ENCODE results near the gene KCNV2.

Gene KCNV2

DNA sequence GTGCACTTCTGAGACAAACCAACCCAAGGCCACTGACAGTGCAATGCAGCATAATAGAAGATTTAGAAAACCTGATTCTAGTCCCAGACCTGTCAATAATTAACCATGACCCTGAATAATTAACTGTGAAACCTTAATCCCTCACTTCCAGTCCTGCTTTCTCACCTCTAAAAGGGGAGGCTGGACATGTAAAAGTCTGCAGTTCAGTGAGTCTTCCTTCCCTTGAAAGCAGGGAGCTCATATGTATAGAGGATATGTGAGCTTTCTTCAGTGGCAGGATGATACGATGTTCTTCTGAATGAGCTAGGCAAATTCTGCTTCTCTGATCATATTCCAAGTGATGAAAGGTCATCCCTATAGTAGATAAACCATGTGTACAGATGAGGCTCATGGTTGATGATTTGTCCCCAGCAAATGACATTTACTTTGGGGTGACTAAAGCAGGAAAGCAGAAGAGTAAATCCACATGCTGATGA is 2.9 kb downstream of the KCNV2 start:
- no peak for DNase-seq (ENCODE audit: low read depth in 3 of 3)

DNA sequence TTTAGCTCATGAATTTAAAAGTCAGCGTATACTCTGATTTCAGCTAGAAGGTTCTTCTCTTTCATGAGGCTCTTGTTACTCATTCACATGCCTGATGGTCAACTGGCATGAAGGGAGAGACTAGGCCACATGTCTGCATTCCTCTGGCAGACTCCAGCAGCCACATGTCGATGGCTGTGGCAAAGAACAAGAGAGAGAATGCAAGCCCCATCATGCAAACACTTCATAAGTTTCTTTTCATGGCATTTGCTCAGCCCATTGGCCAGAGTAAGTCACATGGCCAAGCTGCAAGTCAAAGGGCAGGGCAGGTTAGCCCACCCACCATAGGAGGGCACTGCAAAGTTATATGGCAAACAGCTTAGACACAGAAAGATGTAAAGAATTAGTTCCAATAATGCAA is 5.4 kb downstream of the KCNV2 start:
- no peak for DNase-seq (ENCODE audit: low read depth in 3 of 3)

DNA sequence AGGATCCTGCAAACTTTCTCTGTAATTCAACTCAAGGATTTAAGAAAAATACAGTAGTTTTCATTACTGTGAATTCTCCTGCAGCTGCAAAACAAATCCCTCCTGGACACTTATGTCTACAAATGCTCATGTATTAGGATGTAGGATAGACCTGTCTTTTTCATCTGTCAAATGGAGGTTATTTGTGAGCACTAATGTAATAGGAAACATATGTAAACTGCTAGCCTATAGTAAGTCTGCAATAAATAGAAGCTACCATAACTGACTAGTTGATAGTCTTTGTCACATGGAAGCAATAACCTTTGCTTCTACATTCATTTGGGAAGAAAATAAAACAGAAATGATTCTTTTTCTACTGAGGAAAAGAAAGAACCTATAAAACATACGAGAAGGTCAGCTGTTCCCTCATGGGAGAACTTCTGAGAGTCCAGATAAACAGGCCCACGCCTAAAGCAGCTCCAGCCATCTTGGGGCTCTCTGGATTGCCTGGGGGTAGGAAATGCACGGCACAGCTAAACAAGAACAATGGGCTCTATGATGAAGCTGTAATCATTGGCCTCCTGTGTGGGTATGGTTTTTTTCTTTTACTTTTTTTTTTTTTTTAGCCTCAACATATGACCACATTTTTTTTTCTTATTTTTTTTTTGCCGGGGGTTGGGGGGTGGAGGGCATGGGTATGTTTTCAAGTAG is 6.2 kb downstream of the KCNV2 start:
- DNase-seq (ENCODE audit: low read depth in 3 of 3), result no peak

DNA sequence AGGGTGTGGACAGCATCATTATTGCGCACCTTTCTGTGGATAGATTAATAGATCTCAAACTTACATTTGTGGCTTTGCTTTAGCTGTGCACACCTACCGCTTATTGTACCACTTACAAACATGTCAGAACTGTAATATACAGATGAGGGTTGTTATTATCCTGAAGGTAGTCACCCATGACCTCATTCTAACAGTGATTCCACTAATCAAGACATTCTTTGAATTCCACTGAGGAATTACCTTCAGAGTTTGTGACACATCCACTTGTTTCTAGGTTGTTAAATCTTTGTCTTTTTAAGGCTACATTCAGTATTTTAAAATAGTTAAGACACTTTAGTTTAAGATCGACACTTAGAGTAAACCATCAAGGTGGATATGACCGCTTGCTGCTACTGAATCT is 7.8 kb downstream of the KCNV2 start:
- DNase-seq (ENCODE audit: low read depth in 3 of 3), result no peak

DNA sequence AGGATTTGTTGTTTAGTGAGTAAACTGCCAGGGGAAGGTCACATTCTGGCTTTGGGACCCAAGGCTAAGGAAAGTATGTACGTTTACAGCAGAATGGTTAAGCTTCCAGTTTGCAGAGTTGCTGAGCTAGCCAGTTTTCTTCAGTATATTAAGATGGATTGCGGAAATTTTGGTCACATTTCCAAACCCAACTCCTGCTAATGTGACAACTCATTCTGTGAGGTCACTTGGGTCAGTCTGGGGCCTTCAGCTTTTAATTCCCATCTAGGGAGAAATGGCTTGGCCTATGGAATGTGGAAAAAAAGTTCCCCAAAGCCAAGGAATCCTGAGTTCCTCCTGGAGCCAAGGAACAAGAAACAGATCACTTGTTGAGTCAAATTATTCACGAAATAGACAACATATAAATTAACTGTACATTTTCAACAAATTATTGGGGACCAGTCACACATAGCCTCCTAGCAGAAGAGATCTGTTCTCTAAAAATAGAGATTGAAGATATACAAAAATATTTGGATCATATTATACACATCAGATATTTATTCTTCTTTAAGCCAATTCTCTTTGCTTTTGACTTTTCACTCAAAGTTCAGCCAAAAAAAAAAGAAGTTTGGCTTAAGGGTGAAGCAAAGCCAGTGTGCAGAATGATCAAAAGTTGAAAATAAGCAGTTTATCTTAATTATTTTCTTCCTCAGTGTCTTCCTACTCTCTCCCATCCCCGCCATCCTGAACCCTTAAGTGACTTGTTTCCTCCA is 8.8 kb downstream of the KCNV2 start:
- DNase-seq (ENCODE audit: low read depth in 3 of 3), result no peak

DNA sequence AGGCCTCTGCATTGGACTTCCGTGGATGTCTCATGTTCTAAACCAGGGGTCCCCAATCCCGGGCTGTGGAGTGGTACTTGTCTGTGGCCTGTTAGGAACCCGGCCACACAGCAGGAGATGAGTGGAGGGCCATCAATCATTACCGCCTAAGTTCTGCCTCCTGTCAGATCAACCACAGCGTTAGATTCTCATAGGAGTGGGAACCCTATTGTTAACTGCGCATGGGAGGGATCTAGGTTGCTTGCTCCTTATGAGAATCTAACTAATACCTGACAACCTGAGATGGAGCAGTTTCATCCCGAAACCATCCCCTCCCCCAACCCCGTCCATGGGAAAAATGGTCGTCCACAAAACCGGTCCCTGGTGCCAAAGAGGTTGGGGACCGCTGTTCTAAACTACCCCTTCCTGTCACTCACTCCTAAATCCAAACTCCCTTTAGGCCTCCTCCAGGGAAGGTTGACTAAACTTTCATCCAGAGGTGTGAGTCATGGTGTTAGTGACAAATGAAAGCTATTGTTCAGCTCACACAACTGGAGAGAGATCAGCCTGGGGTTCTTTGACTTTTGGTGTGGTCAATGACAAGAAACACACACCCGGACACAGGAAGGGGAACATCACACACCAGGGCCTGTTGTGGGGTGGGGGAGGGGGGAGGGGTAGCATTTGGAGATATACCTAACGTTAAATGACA is 9.5 kb downstream of the KCNV2 start:
- DNase-seq (ENCODE audit: low read depth in 3 of 3), result no peak

DNA sequence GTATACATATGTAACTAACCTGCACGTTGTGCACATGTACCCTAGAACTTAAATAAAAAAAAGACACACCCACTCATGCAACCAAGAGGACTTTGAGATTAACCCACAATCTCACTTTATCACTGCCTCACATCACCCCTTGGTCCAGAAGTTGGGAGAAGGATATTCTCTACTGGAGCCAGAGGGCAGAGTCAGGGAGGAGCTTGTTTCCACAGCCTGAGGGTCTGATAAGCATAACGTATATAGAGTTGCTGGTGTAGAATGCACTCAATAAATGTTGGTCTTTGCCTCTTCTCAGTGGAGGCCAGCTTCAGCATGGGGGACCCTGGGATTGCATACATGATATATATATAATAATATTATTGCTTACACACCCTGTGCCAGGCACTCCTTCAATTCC is 10.1 kb downstream of the KCNV2 start:
- no peak for DNase-seq (ENCODE audit: low read depth in 3 of 3)

DNA sequence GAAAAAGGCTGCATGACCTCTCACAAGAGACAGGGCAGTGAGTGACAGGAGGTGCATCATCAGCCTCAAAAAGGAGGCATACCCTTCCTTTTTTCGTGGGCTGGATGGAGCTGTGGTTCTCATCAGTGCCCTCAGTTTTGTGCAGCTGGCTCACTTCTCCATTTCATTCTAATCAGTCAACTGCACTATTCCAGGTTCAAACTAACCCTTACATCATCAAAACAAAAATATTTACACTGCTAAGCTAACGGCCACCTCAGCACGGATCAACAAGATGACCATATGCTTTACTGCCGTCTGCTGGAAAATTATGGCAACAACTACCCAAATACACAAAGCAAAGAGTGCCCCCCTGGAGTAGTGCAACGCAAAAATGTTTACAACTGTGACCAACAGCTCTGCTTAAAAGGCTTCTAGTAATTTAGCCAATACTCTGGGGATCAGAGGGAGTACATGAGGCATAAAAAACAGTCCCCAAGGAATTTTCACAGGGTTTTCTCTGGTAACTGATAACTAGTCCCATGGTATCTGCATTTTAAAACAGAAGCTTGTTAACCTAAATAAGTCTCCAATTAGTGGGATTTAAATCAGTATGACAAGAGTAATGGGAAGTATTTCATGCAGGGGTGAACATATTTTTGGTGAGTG is 10.8 kb downstream of the KCNV2 start:
- DNase-seq (ENCODE audit: low read depth in 3 of 3), result no peak

DNA sequence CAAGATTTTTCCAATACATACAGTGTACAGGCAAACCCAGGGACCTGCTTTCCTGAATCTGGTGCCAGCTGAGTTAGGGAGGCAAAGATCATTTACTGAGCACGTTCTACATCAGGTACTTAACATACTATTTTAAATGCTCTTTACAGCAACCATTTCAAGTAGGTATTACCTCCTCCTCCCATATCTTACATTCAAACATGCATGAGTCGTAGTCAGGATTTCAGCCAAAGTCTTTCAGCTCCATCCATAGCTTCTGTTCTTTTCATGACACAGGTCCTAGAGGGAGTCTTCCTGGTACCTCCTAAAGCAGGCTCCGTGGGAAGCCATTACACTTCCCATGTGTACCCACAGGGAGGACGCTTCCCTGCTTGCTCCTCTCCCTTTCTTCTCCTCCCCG is 11.7 kb downstream of the KCNV2 start:
- DNase-seq (ENCODE audit: low read depth in 3 of 3), result no peak

DNA sequence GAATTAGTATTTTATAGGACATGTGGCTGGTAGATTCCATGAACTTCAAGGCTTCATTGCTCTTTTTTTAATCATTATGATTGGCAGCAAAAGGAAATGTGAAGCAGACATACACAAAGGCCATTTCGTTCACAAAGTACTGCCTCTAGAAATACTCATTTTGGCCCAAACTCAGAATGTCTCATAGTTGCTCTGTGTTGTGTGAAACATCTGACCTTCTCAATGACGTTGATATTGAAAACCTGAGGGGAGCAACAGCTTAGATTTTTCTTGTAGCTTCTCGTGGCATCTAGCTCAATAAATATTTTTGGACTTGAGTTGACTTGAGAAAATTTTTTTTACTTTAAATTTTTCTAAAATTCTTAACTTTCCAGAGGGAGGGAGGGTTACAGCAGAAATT is 12.4 kb downstream of the KCNV2 start:
- no peak for DNase-seq (ENCODE audit: low read depth in 3 of 3)

DNA sequence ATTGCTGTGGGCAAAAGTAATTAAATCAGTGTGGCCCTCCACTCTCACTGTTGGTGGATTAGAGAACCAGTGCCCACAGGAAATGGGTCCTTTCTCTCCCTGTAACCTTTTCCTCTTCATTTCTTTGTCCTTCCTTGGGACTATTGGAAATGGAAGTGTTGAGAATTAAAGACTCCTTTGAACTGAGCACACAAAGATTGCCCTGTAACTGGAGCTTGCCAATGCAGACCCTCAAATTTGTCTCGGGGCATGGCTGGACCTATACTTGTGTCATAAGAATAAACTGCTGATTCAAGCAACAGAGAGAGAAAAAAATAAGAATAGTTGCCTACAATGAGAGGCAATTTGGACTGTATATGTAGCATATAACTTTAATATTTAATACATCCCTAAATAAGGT is 13.7 kb downstream of the KCNV2 start:
- DNase-seq (ENCODE audit: low read depth in 3 of 3), result no peak

DNA sequence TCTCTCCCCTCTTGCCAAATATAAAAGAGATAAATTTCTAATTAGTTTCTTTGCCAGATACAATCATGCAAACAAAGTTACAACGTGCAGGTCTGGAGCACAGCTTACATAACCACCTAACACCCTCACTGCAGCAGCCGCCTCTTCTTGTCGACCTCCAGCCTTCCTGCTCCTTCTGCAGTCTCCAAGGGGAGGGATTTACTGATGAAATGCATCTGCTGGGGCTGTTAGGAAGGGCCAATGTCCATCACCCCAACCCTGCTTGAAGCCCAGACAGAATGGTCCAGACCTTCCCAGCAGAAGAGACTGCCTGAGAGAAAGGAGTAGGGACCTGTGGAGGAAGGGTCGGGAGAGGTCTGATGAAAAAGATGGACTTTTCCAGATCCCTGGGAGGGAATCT is 15.2 kb downstream of the KCNV2 start:
- DNase-seq (ENCODE audit: low read depth in 3 of 3), result no peak

DNA sequence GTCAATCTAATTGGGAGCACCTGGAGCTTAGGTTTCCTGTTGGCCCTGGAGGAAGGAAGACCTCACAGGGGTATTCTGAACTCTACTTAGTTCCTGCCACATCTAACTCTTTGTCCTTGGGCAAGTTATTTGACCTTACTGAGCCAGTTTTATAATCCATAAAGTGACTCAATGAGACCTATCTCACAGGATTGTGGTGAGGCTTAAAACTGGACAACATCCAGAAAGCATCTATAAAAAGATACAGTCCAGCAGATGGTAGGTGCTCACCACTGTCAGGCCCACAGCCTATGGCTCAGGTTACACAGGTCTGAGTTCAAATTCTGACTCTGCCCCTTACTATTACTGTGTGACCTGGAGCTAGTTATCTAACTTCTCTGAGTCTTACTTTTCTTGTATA is 23.3 kb downstream of the KCNV2 start:
- no peak for DNase-seq (ENCODE audit: low read depth in 3 of 3)

DNA sequence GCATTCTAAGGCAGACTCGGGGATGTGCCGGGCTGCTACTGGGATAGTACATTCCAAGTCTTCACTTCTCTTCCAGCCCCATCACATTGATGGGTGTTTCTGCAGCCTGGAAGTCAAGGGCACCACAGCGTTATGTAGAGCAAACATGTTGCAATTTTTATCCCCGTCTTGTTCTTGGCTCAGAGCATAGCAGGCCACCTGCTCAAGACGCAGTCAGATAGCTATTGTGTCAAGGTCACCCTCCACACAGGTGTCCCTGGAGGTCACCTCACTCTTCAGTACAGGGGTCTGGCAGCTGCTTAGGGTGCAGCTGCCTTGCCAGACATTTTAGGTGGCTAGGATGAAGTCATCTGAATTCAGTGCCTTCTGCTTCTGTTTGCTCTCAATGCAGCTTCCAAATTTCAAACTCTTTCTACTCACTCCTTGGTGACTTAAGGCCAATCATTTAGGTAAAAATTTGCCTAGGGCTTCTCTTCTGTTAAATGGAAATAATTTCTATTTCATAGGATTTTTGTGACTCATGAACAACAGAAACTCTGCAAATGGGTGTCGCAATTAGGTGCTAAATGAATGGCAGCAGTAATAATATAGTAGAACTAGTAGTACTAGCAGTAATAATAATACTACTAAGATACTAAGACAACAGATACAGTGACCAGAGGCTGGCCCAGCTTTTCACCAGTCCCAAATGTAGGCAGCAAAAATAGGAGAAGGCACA is 24.3 kb downstream of the KCNV2 start:
- DNase-seq (ENCODE audit: low read depth in 3 of 3), result no peak

DNA sequence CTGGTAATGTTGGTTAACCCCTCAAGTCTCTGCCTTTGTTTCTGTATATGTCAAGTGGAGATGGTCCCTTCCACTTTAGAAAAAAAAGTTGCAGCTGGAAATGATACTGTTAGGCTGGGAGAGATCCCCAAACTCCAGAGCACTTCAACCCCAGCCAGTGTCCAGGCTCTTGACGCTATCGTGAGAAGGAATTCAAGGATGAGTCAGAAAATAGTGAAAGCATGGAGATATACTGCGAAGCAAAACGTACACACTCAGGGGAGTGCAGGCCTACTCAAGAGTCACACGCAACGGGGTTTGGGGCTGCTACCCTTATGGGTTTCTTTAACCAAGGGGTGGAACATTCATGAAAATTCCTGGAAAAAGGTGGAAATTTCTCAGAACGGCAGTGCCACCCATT is 24.9 kb downstream of the KCNV2 start:
- DNase-seq (ENCODE audit: low read depth in 3 of 3), result no peak

DNA sequence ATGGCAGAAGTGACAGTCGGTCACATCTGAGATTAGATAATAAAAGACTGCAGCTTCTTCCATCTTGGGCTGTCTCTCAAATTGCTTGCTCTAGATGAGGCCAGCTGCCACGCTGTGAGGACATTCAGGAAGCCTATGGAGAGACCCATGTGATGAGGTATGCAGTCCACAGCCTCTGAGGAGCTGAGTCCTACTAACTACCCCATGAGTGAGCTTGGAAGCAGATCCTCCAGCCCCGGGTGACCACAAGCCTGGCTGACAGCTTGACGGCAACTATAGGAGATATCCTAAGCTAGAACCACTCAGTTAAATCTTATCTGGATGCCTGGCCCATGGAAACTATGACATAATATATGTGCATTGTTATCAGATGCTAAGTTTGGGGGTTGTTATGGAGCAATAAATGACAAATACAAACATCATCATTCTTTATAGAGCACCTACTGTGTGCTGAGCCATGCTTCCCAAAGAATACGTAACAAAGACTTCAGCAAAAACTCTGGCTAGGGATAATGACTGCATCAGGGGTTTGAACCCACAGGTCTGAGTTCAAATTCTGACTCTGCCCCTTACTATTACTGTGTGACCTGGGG is 26.7 kb downstream of the KCNV2 start:
- no peak for DNase-seq (ENCODE audit: low read depth in 3 of 3)

DNA sequence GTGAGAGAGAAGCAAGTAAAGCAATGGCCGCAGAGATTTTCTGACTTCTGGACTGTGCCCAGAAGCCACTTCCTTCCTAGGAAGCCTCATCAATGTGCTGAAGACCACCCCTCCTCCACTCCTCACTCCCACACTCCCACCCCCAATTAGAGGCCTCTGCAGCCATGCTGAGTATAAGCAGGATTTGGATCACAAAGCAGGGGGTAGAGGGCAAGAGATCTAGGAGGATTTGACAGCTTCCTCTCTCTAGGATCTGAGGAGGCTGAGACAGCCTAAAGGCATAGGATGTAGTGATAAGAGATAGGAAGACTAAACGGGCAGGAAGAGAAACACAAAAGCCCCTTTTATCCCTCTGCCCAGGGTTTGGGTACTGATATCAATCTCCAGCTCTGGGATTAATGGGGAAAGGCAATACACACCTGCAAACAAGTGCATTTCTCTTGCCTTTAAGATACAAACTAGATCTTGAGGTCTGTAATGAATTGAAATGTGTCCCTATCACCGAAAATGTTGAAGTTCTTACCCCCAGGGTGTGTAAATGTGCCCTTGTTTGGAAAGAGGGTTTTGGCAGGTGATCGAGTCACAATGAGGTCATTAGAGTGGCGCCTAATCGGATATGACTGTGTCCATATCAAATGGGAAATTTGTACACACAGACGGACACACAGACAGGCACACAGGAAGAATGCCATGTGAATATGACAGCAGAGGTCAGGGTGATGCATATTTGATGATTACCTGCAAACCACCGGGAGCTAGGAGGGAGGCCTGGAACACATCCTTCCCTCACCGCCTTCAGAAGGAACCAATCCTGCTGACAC is 28.5 kb downstream of the KCNV2 start:
- DNase-seq (ENCODE audit: low read depth in 3 of 3), result no peak

DNA sequence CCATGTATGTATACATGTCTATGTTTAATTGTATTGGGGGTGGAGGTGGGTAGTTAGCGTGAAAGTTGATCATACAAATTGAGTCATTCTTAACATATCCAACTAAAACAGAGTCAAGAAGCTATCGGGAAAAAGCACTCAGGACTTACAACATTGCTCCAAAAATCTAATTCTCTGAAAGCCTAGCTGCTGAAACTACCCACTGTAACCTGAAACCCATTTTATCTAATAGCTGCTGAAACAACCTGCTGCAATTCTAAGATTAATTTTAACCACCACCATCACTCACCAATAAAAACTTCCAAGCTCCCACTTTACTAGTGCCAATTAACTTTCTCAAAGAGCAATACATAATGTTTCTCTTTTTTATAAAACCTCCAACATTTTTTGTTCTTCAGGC is 32.2 kb downstream of the KCNV2 start:
- no peak for DNase-seq (ENCODE audit: low read depth in 3 of 3)

DNA sequence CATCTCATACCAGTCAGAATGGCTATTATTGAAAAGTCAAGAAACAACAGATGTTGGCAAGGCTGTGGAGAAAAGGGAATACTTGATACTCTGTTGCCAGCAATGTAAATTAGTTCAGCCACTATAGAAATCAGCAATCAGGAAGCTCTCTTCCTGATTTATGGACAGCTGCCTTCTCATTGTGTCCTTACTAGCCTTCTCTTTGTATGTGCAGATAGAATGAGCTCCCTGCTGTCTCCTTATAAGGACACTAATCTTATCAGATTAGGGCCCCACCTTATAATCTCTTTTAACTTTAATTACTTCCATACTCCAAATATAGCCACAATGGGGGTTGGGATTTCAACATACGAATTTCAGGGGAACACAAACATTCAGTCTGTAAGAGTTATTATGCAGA is 38.0 kb downstream of the KCNV2 start:
- no peak for DNase-seq (ENCODE audit: low read depth in 3 of 3)

DNA sequence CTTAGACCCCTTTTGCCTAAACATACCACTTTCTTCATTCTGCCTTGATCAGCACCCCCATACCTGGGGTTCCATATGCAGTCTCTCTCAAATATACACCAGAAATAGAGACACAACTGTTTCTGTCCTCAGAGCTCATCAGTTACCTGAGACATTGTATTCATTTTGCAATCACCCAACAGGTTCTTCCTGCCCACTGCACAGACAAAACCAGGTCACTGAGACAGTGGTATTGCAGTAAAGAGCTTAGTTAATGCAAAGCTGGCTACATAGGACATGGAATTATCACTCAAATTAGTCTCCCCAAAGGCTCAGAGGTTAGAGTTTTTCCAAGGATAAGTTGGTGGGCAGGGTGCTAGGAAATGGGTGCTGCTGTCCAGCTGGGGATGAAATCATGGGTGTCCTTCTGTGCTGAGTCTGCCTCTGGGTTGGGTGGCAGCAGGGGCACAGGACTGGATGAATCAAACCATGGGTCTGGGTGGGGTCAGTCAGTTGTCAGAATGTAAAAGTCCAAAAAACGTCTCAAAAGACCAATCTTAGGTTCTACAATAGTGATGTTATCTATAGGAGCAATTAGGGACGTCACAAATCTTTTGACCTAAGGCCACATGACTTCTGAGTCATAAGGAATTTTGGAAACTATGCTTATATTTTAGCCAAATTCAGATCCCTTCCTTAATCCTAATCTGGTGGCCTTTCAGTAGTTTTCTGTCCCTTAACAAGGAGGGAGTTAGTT is 41.0 kb downstream of the KCNV2 start:
- no peak for DNase-seq (ENCODE audit: low read depth in 3 of 3)

Data from stimulated activated CD4-positive, alpha-beta T cell treated with anti-CD3 and anti-CD28 coated beads, TNF-alpha, amount 100 ng/mL, for 48 hours (primary cell).